GM23338 (cell line): Measurements from ENCODE around the gene PARD3. TPM values are rescaled to one million over a fixed set of nuclear protein-coding genes. Genes with fewer than 3 reads are reported as not detected.

Experiments used
- ATAC-seq: fragments of 200-7000 bp; cut with Tn5 transposase; 3 replicates; pipeline ENCODE4 v1.9.1; 2020
- DNase-seq: peaks from one replicate; pipeline ENCODE4 v3.0.0-alpha.2; 2015; ENCODE audit warnings: low spot score
- H2AFZ ChIP-seq: fragments of 200-600 bp; sonication (generic); 2 replicates; pipeline ENCODE4 v1.8.0; 2016; ENCODE audit warnings: antibody characterized with exemption, mild to moderate bottlenecking, moderate library complexity
- H3F3A ChIP-seq: fragments of 200-600 bp; sonication (generic); replicated peaks from 2 replicates; pipeline ENCODE4 v1.8.0; 2017; ENCODE audit warnings: antibody characterized with exemption, mixed run types, low read depth
- H3K27ac ChIP-seq: fragments of 200-600 bp; sonication (generic); 2 replicates; pipeline ENCODE4 v1.6.1; 2016; ENCODE audit warnings: low read depth
- H3K27me3 ChIP-seq: fragments of 200-600 bp; sonication (generic); 2 replicates; pipeline ENCODE4 v1.8.0; 2016; ENCODE audit warnings: mild to moderate bottlenecking, mixed run types, moderate library complexity; ENCODE audit not compliant: insufficient read depth
- H3K36me3 ChIP-seq: fragments of 200-600 bp; sonication (generic); 2 replicates; pipeline ENCODE4 v1.8.0; 2016; ENCODE audit warnings: mild to moderate bottlenecking; ENCODE audit not compliant: insufficient read depth
- H3K4me1 ChIP-seq: fragments of 200-600 bp; sonication (generic); 2 replicates; pipeline ENCODE4 v1.8.0; 2016; ENCODE audit warnings: mild to moderate bottlenecking, moderate library complexity; ENCODE audit not compliant: insufficient read depth
- H3K4me2 ChIP-seq: fragments of 200-600 bp; sonication (generic); 2 replicates; pipeline ENCODE4 v1.7.1; 2017; ENCODE audit warnings: mixed run types
- H3K4me3 ChIP-seq: fragments of 200-600 bp; sonication (generic); 2 replicates; pipeline ENCODE4 v1.6.1; 2016; ENCODE audit warnings: mixed run types
- H3K79me2 ChIP-seq: fragments of 200-600 bp; sonication (generic); replicated peaks from 2 replicates; pipeline ENCODE4 v1.8.0; 2017; ENCODE audit warnings: mild to moderate bottlenecking; ENCODE audit not compliant: insufficient read depth
- H3K9me2 ChIP-seq: fragments of 200-600 bp; sonication (generic); 2 replicates; pipeline ENCODE4 v1.8.0; 2017; ENCODE audit not compliant: insufficient read depth
- H4K20me1 ChIP-seq: fragments of 200-600 bp; sonication (generic); replicated peaks from 2 replicates; pipeline ENCODE4 v1.8.0; 2017; ENCODE audit warnings: mild to moderate bottlenecking; ENCODE audit not compliant: insufficient read depth
- H3K27ac Mint-ChIP-seq: 2 replicates; pipeline ENCODE4 v1.8.0; 2020; ENCODE audit warnings: inconsistent platforms, mild to moderate bottlenecking, moderate library complexity, mixed read lengths
- H3K27me3 Mint-ChIP-seq: 3 replicates; pipeline ENCODE4 v1.8.0; 2022; ENCODE audit warnings: low read depth, mild to moderate bottlenecking, moderate library complexity, mixed read lengths, inconsistent platforms; ENCODE audit not compliant: insufficient read depth, poor library complexity
- H3K36me3 Mint-ChIP-seq: 3 replicates; pipeline ENCODE4 v1.8.0; 2021; ENCODE audit warnings: low read depth, mild to moderate bottlenecking, inconsistent platforms, moderate library complexity, mixed read lengths
- H3K4me1 Mint-ChIP-seq: 3 replicates; pipeline ENCODE4 v1.8.0; 2020; ENCODE audit warnings: mild to moderate bottlenecking, inconsistent platforms, mixed read lengths
- H3K4me3 Mint-ChIP-seq: 3 replicates; pipeline ENCODE4 v1.8.0; 2021; ENCODE audit warnings: moderate library complexity, mild to moderate bottlenecking, inconsistent platforms, mixed read lengths
- H3K9me3 Mint-ChIP-seq: 3 replicates; pipeline ENCODE4 v1.8.0; 2020; ENCODE audit warnings: moderate library complexity, mild to moderate bottlenecking, inconsistent platforms, mixed read lengths
- CREB1 ChIP-seq: fragments of 250-450 bp; sonication (Bioruptor Pico); IDR thresholded peaks from 2 replicates; pipeline ENCODE4 v1.5.0; 2020; ENCODE audit warnings: low read depth, mild to moderate bottlenecking, moderate library complexity
- EZH2 ChIP-seq: fragments of 200-600 bp; sonication (generic); IDR thresholded peaks from one replicate; pipeline ENCODE4 v1.8.0; 2017; ENCODE audit warnings: antibody characterized with exemption, mild to moderate bottlenecking, low read depth; ENCODE audit not compliant: unreplicated experiment
- EZH2phosphoT487 ChIP-seq: fragments of 200-600 bp; sonication (generic); IDR thresholded peaks from one replicate; pipeline ENCODE4 v1.8.1; 2018; ENCODE audit warnings: antibody characterized with exemption; ENCODE audit not compliant: unreplicated experiment
- JUNB ChIP-seq: IDR thresholded peaks from one replicate; pipeline ENCODE4 v1.6.1; 2016; ENCODE audit warnings: antibody characterized with exemption; ENCODE audit not compliant: unreplicated experiment
- REST ChIP-seq: IDR thresholded peaks from one replicate; pipeline ENCODE4 v1.6.1; 2018; ENCODE audit warnings: antibody characterized with exemption; ENCODE audit not compliant: unreplicated experiment
- STAT1 ChIP-seq: IDR thresholded peaks from one replicate; pipeline ENCODE4 v1.6.1; 2016; ENCODE audit warnings: antibody characterized with exemption; ENCODE audit not compliant: unreplicated experiment
- ZNF114 ChIP-seq: fragments of 250-450 bp; sonication (Bioruptor Pico); IDR thresholded peaks from 2 replicates; pipeline ENCODE4 v1.5.0; 2020; ENCODE audit warnings: mild to moderate bottlenecking, moderate library complexity
- ZNF331 ChIP-seq: fragments of 250-450 bp; sonication (Bioruptor Pico); IDR thresholded peaks from 2 replicates; pipeline ENCODE4 v1.5.0; 2020; ENCODE audit warnings: low read depth, mild to moderate bottlenecking, moderate library complexity
- ZNF462 ChIP-seq: fragments of 250-450 bp; sonication (Bioruptor Pico); IDR thresholded peaks from 2 replicates; pipeline ENCODE4 v1.5.0; 2020; ENCODE audit warnings: mild to moderate bottlenecking, moderate library complexity
- polyA plus RNA-seq: library from polyadenylated mRNA; unstranded; fragments of >200 nt; fragmentation: Nextera tagmentation; extraction: Ambion mirVana; gene quantifications from 2 replicates; pipeline ENCODE4 v1.2.1, GENCODE V29; 2016
- total RNA-seq: library from RNA; depleted of rRNA; stranded (reverse); fragments of >200 nt; shearing (Covaris generic); gene quantifications from 2 replicates; pipeline ENCODE4 v1.2.3, GENCODE V29; 2014
- TF ChIP-seq, protein P1 (sequence below): IDR thresholded peaks from 2 replicates; pipeline ENCODE4 v1.6.1; 2016; ENCODE audit warnings: antibody characterized with exemption

PARD3 gene
- total and polyA plus RNA-seq, 2 experiments from 2014 or later: 30.2 to 51.4 TPM

- Histone ChIP-seq H3K4me2 (no peak overlapping the region), H3K27ac (no peak overlapping the region), H3K4me3 (no peak overlapping the region), H4K20me1 (no peaks in the 10 kb centered on the region), H3K9me2 (no peaks in the 10 kb centered on the region), H2AFZ (no peak overlapping the region), H3F3A (no peaks in the 10 kb centered on the region), H3K36me3 (no peaks in the 10 kb centered on the region), H3K27me3 (no peaks in the 10 kb centered on the region), H3K4me1 (no peaks in the 10 kb centered on the region), H3K79me2 (no peaks in the 10 kb centered on the region)
- Mint-ChIP-seq H3K4me3 (no peak overlapping the region), H3K36me3 (no peaks in the 10 kb centered on the region), H3K4me1 (peaks cover 4% of the 10 kb centered on the region; the same call in 1 of the 3 replicates), H3K27me3 (no peaks in the 10 kb centered on the region), H3K9me3 (no peaks in the 10 kb centered on the region), H3K27ac (peak overlapping the region; percentile 38; the same call in 1 of the 2 replicates)
- TF ChIP-seq, protein P1, sequence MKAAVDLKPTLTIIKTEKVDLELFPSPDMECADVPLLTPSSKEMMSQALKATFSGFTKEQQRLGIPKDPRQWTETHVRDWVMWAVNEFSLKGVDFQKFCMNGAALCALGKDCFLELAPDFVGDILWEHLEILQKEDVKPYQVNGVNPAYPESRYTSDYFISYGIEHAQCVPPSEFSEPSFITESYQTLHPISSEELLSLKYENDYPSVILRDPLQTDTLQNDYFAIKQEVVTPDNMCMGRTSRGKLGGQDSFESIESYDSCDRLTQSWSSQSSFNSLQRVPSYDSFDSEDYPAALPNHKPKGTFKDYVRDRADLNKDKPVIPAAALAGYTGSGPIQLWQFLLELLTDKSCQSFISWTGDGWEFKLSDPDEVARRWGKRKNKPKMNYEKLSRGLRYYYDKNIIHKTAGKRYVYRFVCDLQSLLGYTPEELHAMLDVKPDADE: no peak
- TF ChIP-seq REST: no peak
- no peak for TF ChIP-seq CREB1 (CRISPR knock-in tag)
- no peak for TF ChIP-seq JUNB
- no peak for TF ChIP-seq ZNF331 (CRISPR knock-in tag)
- no peak for TF ChIP-seq EZH2phosphoT487
- no peak for TF ChIP-seq STAT1
- no peak for TF ChIP-seq ZNF462 (CRISPR knock-in tag)
- TF ChIP-seq ZNF114 (CRISPR knock-in tag): no peak
- TF ChIP-seq EZH2: no peak
- DNase-seq: no peak
- no peak; the same call in 2 of the 3 replicates for ATAC-seq
These were observed 341.7 kb downstream of the PARD3 start for GRCh38 chr10:34473174-34474008.
